GM19463 (cell line): ENCODE data around the gene ODAPH.
"Not testable (repeated sequence)": the region's sequence is repeated elsewhere in the genome, so short reads cannot be mapped to it uniquely, and the experiment has no call there.

Experiments used
- ATAC-seq: cut with Tn5 transposase; IDR thresholded peaks from one replicate; pipeline ENCODE4 v1.9.1; 2021; ENCODE audit warnings: mild to moderate bottlenecking, moderate library complexity; ENCODE audit not compliant: unreplicated experiment

Gene ODAPH

DNA sequence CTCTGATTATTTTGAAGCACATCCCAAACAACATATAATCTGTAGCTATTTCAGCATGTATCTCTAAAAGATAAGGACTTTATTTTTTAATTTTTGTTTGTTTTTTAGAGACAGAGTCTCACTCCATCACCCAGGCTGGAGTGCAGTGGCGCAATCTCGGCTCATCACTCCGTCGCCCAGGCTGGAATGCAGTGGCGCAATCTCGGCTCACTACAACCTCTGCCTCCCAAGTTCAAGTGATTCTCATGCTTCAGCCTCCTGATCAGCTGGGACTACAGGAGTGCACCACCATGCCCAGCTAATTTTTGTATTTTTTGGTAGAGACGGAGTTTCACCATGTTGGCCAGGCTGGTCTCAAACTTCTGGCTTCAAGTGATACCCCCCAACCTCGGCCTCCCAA lies 11.6 kb upstream of the ODAPH start:
- not testable (repeated sequence) for ATAC-seq

DNA sequence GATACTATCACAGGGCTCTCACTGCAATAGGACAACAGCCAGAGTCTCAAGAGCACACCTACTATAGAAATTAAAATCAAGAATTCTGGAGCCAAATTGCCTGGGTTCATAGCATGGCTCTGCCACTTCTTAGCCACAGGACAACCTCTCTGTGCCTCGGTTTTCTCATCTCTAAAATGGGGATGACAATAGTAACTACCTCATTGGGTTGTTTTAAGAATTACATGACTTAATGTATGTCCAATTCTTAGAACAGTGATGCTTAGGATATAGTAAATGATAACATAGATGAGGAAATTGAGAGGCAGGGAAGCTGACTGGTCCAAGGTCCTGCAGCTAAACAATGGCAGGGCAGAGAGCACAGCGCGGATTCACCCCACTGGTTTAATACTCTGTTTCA lies 11.0 kb upstream of the ODAPH start:
- ATAC-seq, result no peak

DNA sequence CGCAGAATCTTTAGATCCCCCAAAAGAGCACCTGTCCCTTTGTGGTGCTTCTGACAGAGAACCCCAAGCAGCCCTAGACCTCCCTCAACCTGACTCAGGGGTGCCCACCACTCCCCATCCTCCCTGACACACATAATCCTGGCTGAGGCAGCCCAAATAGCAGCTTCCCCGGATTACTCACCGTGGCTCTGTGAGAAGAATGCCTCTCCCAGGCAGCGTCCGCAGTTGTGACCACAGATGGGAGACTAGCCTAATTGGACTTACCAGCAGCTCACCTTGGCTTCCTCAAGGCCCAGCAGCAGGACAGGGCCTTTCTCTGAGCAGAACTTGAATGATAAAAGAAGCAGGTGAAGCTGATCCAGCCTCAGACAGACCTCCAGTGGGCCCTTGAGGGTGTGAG lies 10.3 kb upstream of the ODAPH start:
- no peak for ATAC-seq

DNA sequence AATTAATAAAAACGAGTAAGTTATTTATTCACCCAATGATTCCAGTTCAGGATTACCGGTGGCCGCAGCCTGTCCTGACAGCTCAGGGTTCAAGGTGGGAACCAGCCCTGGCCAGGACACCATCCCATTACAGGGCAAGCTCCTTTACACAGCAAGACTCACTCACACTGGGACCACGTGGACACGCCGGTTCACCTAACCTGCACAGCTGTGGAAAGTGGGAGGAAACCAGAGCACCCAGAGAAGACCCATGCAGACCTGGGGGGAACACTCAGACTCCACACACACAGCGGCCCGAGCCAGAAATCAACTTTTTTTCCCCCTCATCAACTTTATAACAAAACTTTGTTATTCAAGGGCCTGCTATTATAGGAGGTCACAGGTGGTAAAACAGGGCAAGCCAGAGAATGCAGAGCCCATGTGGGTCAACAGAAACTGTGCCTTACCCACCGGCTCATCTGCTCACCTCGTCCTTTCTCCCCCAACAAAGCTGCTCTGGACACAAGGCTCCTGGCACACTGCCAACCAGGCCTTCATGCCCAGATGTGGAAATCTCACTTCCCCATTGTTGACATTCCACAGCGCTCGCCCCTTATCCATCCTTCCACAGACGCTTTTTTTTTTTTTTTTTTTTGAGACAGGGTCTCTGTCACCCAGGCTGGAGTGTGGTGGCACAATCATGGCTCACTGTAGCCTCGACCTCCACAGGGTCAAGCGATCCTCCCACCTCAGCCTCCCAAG lies 8.0 kb upstream of the ODAPH start:
- no peak for ATAC-seq

DNA sequence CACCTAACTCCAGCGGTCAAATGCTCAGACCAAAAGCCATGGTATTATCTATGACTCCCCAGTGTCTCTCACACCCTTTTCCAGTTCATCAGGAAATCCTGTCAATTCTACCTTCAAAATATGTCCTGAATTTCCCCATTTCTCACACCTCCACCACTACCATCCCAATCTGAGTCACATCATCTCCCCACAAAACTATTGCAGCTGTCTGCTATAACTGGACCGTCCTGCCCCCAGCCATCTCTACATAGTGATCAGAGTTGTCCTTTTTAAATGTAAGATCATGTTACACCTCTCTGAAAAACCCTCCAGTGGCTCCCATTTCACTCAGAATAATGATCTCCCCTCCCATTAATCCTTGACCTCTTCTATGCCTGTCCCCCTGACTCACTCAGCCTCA lies 6.8 kb upstream of the ODAPH start:
- no peak for ATAC-seq

DNA sequence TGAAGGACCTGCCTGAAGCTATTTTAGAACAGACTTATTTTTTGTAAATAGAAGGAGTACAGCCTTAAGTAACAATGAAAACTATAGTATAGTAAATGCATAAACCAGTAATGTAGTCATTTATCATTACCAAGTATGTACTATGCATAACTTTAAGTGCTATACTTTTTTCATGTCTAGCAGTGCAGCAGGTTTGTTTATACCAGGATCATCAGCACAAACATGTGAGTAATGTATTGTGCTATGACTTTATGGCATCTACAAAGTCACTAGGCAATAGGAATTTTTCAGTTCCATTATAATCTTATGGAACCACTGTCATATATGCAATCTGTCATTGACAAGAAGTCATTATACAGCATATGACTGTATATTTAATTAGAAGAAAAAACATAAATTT lies 3.4 kb upstream of the ODAPH start:
- no peak for ATAC-seq

DNA sequence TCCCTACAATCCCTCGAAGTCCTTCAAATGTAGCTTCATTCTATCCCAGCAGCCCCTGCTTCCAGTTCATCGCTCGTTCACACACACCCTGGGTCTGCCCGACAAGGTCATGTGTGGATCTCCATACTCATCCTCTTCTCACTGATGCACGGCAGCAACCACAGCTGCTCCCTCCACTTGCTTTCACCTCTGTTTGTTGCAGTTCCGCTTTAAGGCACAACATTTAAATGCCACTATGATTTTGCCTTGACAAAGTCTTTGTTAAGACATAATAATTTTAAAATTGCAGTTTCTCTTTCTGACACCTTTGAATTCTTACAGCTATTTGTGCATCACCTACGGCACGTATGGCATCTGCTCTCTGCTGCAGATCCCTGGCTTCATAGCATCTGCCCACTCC lies 1.8 kb downstream of the ODAPH start:
- no peak for ATAC-seq

DNA sequence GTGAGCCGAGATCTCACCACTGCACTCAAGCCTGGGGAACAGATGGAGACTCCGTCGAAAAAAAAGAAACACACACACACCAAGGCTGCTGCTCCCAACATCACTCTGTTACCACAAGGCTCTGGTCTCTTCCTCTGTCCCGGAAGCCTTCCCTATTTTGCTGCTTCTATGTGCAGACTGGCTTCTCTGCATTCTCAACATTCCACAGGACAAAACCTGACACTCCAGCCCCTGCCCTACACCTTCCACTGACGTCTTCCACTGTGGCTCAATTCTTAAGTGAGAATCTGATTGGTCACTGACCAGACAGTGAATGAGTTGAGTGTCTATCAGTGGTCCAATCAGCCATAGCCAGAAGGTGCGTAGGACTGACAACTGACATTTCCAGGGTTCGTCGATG lies 5.9 kb downstream of the ODAPH start:
- ATAC-seq, result no peak

DNA sequence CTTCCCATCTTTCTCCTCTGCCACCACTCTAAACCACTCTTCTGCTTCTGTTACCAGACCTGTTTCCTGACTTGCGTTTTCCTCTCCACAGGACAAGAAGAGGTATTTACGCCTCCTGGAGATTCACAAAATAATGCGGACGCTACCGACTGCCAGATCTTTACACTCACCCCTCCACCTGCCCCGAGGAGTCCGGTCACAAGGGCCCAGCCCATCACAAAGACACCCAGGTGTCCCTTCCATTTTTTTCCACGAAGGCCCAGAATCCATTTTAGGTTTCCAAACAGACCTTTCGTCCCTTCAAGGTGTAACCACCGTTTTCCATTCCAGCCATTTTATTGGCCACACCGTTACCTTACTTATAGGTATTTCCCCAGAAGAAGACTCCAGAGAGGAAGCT lies 8.2 kb downstream of the ODAPH start:
- ATAC-seq, result no peak

DNA sequence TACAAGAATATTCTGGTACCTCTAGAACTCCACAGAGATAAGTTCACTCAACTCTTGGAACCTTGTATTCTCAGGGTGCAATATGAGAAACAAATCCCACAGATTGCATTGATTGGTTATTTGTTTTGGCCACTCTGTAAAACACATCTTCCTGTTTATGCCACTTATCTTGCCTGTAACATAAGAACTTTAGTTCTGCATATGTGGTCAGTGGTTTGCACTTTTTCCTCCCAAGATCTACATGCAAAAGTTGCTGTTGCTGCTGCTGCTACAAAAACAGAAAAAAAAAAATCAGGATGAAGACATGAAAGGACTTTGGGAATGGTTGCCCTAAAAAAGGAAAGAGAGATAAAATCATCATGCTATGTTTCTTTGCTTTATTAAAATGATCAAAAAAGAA lies 9.6 kb downstream of the ODAPH start:
- ATAC-seq, result no peak

DNA sequence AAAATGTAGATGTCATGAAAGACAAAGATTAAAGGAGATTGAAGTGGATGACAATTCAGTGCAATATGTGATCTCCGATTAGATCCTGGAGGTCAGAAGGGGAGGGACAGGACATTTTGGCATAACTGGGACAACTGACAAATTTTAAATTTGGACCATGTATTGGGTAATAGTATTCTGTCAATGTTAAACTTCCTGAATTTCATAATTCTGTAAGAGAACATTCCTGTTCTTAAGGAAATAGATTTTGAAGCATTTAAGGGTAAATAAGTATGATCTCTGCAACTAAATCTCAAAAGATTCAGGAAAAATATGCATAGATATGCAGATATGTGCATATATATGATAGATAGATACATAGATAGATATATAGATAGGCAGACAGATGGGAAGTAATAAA lies 11.0 kb downstream of the ODAPH start:
- ATAC-seq, result no peak

DNA sequence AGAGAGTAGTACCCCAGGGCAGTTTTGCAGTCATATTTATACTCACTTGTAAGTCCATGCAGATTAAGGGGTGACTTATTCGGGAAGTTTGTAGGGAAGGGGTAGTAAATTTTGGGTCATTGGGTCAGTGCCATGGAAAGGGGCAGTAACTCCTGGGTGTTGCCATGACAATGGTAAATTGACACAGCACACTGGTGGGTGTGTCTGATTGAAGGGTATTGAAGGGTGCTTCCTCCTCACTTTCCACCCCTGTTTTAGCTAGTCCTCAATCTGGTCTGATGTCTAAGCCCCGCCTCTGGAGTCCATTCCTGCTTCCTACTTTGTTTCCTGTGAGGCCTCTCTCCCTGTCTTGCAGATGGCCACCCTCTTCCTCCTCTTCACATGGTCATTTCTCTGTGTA lies 11.9 kb downstream of the ODAPH start:
- no peak for ATAC-seq

DNA sequence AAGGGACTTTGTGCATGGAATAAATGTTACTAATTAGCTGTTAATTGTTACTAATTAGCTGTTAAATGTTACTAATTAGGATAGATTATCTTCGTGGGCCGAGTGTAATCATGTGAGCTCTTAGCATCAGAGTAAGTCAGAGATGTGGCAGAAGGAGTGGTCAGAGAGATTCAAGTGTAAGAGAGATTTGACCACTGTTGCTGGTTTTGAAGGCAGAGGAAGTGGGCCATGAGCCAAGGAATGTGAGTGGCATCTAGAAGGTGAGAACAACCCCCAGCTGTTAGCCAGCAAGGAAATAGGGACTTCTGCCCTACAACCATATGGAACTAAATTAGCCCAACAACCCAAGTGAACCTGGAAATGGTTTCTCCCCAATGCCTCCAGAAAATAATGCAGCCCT lies 28.2 kb downstream of the ODAPH start:
- ATAC-seq, result no peak

DNA sequence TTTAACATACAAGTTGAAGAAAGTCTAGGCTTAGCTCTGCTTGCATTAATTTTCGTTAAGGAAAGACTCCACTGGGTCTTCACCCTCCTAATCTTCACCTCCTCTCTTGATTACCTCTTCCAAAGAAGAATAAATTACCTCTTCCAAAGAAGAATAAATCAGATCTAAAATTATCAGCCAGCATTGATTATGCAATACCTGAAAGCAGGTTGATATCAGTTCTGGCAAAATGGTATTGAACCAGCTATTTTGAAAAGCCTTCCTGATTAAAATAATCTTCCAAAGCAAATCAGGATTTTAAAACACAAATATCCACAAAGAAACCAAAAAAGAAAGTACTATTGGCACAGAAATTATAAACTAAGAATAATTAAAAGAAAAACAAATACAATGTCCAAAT lies 37.5 kb downstream of the ODAPH start:
- ATAC-seq, result no peak

DNA sequence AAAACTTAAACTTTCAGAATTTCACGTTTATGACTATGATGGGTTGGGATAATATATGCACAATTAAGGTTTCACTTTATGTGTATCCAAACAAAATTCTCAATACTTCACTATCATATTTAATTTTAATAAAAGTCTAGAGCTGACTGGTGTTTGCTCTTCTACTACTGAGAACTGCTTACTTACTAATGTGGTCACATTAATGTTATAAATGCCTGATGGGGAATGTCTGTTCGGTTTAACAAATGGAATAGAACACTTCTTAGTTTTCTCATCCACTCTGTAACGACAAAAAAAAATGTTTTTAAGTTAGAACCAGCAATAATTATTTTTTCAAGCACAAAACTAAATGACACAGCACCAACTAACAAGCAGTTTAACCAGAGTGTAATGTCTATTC lies 40.2 kb downstream of the ODAPH start:
- no peak for ATAC-seq

DNA sequence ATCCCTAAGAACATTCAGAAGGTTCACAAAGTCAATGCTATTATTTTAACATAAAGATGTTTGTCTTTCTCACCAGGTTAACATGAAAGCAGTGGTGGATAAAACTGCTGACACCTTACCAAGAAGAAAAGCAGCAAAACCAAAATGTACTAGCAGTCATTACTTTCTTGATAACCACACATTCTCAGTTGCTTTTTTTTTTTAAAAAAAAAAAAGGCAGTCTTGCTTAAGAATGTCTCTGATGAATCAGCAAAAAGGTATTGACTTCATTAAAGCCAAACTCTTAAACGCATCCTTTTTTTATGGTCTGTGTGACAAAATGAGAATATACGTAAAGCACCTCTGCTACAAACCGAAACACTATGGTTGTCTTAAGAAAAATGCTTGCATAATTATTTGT lies 42.5 kb downstream of the ODAPH start:
- ATAC-seq, result no peak

DNA sequence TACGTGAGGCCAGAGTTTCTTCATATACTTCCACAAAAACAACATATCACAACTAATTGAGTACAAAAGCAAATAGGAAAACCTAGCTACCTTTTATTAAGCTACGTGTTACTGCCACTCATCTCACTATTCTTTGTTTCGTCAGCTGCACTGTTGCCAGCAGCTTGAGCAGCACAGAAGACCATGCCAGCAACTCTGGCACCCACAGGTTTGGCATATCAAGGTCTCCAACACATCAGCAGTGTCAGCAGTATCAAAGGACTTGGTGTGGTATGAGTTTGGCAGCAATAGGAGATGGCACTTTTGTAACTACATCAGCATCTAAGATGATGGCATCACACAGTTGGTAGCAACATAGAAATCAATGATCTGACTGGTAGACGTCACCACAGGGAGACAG lies 43.8 kb downstream of the ODAPH start:
- ATAC-seq, result no peak

DNA sequence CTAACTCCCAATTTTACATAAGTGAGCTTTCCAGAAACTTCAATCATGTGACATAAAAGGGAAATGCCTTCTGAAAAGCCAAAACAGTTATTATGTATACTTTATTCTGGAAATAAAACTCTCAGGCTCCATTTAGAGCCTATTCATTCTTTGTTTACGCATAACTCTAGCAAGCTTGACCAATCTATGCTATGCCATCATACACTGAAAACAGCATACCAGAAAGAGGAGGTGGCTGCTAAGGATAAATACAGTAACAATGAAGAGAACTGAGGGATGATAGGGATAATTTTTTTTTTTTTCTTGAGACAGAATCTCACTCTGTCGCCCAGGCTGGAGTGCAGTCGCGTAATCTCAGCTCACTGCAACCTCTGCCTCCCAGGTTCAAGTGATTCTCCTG lies 50.1 kb downstream of the ODAPH start:
- ATAC-seq, result no peak

DNA sequence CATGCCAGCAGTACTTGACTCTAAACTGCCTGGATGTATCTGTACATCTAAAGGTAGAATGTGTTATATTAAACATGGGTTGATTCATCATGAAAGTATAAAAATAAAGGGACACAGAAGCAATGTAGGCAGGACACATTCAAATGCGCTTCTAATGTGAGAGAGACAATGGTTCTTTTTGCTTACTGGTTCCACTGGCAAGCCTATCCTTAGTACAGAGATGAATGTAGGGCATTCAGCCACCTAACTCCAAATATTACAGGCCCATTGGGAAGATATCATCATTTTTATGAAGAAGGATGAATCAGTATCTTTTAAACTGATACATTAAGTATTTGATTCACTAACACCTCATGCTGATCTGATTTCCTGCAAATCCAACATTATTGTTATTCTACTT lies 56.4 kb downstream of the ODAPH start:
- ATAC-seq, result no peak
